BLaER1 (cell line): ENCODE data around the gene SWSAP1.
A peak's percentile ranks its signal among the peaks of the same experiment; 100 is the strongest.
"Not testable (repeated sequence)": the region's sequence is repeated elsewhere in the genome, so short reads cannot be mapped to it uniquely, and the experiment has no call there.

Source experiments
- H3K27ac ChIP-seq: shearing (Covaris generic); formaldehyde crosslinking; 2 replicates; pipeline ENCODE4 v1.8.1; 2022
- H3K27me3 ChIP-seq: shearing (Covaris generic); formaldehyde crosslinking; 2 replicates; pipeline ENCODE4 v1.8.1; 2022
- H3K36me3 ChIP-seq: shearing (Covaris generic); formaldehyde crosslinking; 2 replicates; pipeline ENCODE4 v1.8.1; 2022
- H3K4me1 ChIP-seq: shearing (Covaris generic); formaldehyde crosslinking; 2 replicates; pipeline ENCODE4 v1.8.1; 2022
- H3K4me2 ChIP-seq: shearing (Covaris generic); formaldehyde crosslinking; 2 replicates; pipeline ENCODE4 v1.8.1; 2022
- H3K4me3 ChIP-seq: shearing (Covaris generic); formaldehyde crosslinking; 2 replicates; pipeline ENCODE4 v1.8.1; 2022
- H3K9ac ChIP-seq: shearing (Covaris generic); formaldehyde crosslinking; 2 replicates; pipeline ENCODE4 v1.8.1; 2022
- H3K9me3 ChIP-seq: shearing (Covaris generic); formaldehyde crosslinking; 2 replicates; pipeline ENCODE4 v1.8.1; 2022
- H4K20me1 ChIP-seq: shearing (Covaris generic); formaldehyde crosslinking; 2 replicates; pipeline ENCODE4 v1.8.1; 2022
- Cebpa-rat ChIP-seq: shearing (Covaris generic); IDR thresholded peaks from 2 replicates; pipeline ENCODE4 v1.8.1; 2022

The SWSAP1 gene

GRCh38 chr19:11338121-11338520 lies 36.3 kb upstream of the SWSAP1 start:
- H3K9me3 ChIP-seq = peaks cover 4% of the 10 kb centered on the region; the same call in 1 of the 2 replicates
- H3K9ac ChIP-seq = no peak overlapping the region; the same call in 1 of the 2 replicates
- H3K4me3 ChIP-seq = no peak overlapping the region
- no peak for TF ChIP-seq Cebpa-rat
- H4K20me1 ChIP-seq = peaks cover 6% of the 10 kb centered on the region; the same call in 1 of the 2 replicates
- peak overlapping the region; percentile 95 for H3K4me2 ChIP-seq
- no peak overlapping the region for H3K27ac ChIP-seq
- H3K27me3 ChIP-seq = no peaks in the 10 kb centered on the region
- peaks cover 53% of the 10 kb centered on the region for H3K36me3 ChIP-seq
- peaks cover 34% of the 10 kb centered on the region for H3K4me1 ChIP-seq

DNA sequence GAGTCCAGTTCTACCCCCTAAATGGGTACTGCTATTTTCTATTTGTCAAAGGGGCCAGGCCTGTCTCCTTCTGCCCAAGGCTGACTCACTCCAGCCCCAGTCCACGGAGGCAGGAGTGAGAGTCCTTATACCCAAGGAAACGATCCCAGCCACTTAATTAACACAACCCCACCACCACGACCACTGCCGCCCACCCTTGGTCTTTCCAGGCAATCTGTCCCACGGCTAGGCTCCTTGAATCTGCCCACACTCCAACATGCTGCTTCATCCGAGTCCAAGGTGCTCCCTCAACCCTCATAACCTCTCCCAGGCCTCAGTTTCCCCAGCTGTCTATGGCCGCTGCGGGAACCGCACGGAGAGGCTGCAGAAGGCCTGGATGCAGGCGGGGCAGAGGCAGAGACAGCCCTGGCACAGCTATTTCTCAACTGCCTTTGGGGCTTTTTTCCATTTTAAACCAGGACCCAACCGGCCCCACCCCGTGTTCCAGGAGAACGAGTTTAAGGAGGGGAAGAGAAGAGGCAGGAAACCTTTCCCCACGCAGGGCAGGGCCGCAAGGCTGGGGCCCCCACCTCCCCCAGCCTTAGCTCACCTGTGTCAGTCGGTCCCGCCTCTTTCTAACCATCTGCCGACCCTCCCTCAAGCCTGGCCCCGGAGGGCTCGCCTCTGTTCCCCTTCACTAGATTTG lies 35.8 kb upstream of the SWSAP1 start:
- Histone ChIP-seq H3K9me3 (peaks cover 4% of the 10 kb centered on the region; the same call in 1 of the 2 replicates), H3K4me1 (peaks cover 34% of the 10 kb centered on the region), H3K9ac (peak overlapping the region; percentile 75), H3K27ac (peak overlapping the region; percentile 51), H4K20me1 (peaks cover 6% of the 10 kb centered on the region; the same call in 1 of the 2 replicates), H3K36me3 (peaks cover 48% of the 10 kb centered on the region), H3K4me2 (peak overlapping the region; percentile 95), H3K4me3 (peak overlapping the region; percentile 73), H3K27me3 (no peaks in the 10 kb centered on the region)
- no peak for TF ChIP-seq Cebpa-rat

GRCh38 chr19:11339254-11340098 lies 35.0 kb upstream of the SWSAP1 start, which contains the start of gene RAB3D:
RAB3D (minus strand) TSS chr19:11339657; CDS start chr19:11337399, 2,258 bp downstream.
- H3K9ac ChIP-seq = peak within 1 kb of the TSS; percentile 75
- H3K27ac ChIP-seq = peak within 1 kb of the TSS; percentile 51
- H3K4me1 ChIP-seq = peaks cover 39% of the 10 kb centered on the region

DNA sequence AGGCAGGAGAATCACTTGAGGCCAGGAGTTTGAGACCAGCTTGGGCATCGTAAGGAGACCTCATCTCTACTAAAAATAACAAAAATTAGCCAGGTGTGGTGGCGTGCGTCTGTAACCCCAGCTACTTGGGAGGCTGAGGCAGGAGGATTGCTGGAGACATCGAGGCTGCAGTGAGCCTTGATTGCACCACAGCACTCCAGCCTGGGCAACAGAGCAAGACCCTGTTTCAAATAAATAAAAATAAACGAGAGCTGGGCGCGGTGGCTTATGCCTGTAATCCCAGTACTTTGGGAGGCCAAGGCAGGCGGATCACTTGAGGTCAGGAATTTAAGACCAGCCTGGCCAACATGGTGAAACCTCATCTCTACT lies 34.4 kb upstream of the SWSAP1 start:
- not testable (repeated sequence) for H3K9me3 ChIP-seq, H3K27me3 ChIP-seq, H4K20me1 ChIP-seq
- peak overlapping the region; percentile 73 for H3K4me3 ChIP-seq
- 0 out of 2 replicates have a peak overlapping the region, but pooled peaks have one; percentile 13 for H3K27ac ChIP-seq
- peak overlapping the region; percentile 95 for H3K4me2 ChIP-seq
- peaks cover 35% of the 10 kb centered on the region for H3K36me3 ChIP-seq
- peaks cover 45% of the 10 kb centered on the region for H3K4me1 ChIP-seq
- H3K9ac ChIP-seq = peak overlapping the region; percentile 75

More at GRCh38 chr19:11339254-11340098, 35.0 kb upstream of the SWSAP1 start, which contains the start of gene RAB3D:
- Histone ChIP-seq H3K4me3 (peak within 1 kb of the TSS; percentile 73), H3K9me3 (peaks cover 4% of the 10 kb centered on the region; the same call in 1 of the 2 replicates), H4K20me1 (peaks cover 6% of the 10 kb centered on the region; the same call in 1 of the 2 replicates), H3K4me2 (peak within 1 kb of the TSS; percentile 95), H3K36me3 (peaks cover 41% of the 10 kb centered on the region), H3K27me3 (no peaks in the 10 kb centered on the region)
- TF ChIP-seq Cebpa-rat = no peak

DNA sequence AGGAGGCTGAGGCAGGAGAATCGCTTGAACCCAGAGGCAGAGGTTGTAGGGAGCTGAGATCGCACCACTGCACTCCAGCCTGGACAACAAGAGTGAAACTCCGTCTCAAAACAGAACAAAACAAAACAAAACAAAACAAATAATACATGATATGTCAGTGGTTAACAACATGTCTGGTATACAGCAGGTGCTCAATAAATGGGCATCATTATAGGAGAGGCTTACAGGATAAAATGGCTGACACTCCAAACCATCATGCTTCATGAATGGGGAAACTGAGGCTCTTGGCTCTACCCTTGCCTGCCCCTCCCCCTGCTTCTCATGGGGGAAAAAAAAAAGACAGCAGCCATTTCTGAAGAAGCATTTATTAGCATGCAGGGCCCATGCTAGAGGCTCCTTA lies 32.0 kb upstream of the SWSAP1 start:
- no peak for TF ChIP-seq Cebpa-rat
- H3K27me3 ChIP-seq = no peaks in the 10 kb centered on the region
- no peak overlapping the region for H3K27ac ChIP-seq
- no peak overlapping the region for H3K4me3 ChIP-seq
- H3K9ac ChIP-seq = no peak overlapping the region
- no peak overlapping the region for H3K4me2 ChIP-seq
- H3K4me1 ChIP-seq = peaks cover 55% of the 10 kb centered on the region
- H3K9me3 ChIP-seq = no peaks in the 10 kb centered on the region
- H3K36me3 ChIP-seq = peaks cover 15% of the 10 kb centered on the region; the same call in 1 of the 2 replicates
- H4K20me1 ChIP-seq = peaks cover 6% of the 10 kb centered on the region; the same call in 1 of the 2 replicates

DNA sequence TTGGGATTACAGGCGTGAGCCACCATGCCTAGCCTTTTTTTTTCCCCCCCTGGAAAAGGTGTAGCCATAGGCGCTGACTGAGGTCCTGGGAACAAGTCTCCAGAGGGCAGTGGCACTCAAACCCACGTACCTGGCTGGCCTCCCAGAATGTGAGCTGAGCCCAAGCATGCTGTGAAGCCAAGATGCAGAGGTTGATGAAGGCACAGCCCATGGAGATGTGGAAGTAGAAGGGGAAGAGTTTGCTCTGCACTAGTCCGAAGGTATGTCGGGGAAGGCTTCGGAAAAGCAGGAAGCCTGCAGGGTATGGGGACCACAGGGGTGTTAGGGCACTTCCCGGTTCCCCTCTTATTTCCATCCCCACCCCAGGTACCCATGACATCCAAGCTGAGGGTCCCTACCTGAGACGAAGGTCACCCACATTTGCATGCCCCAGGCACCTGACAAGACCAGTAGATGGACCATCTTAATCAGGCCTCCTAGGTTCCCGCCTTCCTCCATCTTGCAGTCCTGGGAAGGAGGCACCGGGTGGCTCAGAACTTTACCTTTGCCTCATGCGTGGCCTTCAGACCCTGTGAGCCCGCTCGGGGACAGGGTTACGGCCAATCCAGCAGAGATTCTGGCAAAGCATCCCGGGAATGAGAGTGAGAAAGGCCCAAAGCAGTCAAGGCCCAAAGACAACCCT lies 29.2 kb upstream of the SWSAP1 start:
- H3K4me2 ChIP-seq = peak overlapping the region; percentile 95
- peak overlapping the region; percentile 73 for H3K27ac ChIP-seq
- no peaks in the 10 kb centered on the region for H4K20me1 ChIP-seq
- peaks cover 11% of the 10 kb centered on the region for H3K9me3 ChIP-seq
- peaks cover 35% of the 10 kb centered on the region for H3K4me1 ChIP-seq
- no peaks in the 10 kb centered on the region for H3K27me3 ChIP-seq
- peak overlapping the region; percentile 76 for H3K4me3 ChIP-seq
- peak overlapping the region; percentile 81 for H3K9ac ChIP-seq
- TF ChIP-seq Cebpa-rat = no peak
- H3K36me3 ChIP-seq = peaks cover 15% of the 10 kb centered on the region; the same call in 1 of the 2 replicates

DNA sequence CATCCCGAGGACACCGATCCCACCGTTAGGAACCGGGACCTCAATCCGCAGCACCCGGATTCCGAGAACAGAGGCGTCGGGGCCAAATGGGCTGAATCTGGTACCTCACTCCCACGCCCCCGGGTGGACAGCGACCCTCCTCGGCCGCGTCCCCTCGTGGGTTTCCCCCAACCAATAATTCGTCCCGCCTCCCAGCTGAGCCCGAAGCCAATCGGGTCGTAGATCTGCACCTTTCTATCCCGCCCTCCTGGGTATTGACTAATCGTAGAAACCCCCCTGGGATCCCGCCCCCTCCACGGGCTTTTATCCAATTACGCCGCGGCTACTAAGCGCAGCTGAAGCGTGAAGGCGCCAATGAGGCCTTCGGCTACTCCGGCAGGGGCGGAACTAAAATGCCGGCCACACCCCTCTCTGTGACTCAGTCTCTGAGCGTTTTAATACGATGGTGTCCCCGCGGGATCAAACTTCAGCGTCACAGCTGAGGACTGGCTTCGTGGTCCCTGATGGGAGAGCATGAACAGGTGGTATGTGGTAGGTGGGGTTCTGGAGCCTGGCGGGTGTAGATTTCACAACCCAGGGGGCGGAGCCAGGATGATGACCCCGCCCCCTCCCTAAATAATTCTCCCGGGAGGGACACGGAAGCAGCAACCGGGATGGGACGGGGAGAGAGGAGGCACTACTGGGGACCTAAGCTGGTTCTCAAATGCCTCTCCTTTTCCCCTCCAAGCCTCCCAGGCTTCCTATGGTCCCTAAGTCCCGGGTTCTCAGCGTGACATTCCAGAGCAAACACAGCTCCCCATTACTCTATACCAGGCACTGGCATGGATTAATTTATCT lies 28.1 kb upstream of the SWSAP1 start, which contains the start of the genes CCDC159 and TMEM205:
TSS of gene CCDC159 (plus strand) at position 416 of the 837 bp plus-strand sequence. CDS start at position 504, 88 bp downstream.
TSS of gene TMEM205 (minus strand) at position 165 of the 837 bp plus-strand sequence. CDS start 649 bp downstream, outside the sequence.
- peaks cover 39% of the 10 kb centered on the region for H3K4me1 ChIP-seq
- peak within 1 kb of the TSS; percentile 73 for H3K27ac ChIP-seq
- TF ChIP-seq Cebpa-rat = peak; percentile 95
- H3K4me3 ChIP-seq = peak within 1 kb of the TSS; percentile 76
- H3K9me3 ChIP-seq = peaks cover 11% of the 10 kb centered on the region
- H3K36me3 ChIP-seq = peaks cover 14% of the 10 kb centered on the region; the same call in 1 of the 2 replicates
- H3K9ac ChIP-seq = peak within 1 kb of the TSS; percentile 81
- H3K27me3 ChIP-seq = no peaks in the 10 kb centered on the region
- H4K20me1 ChIP-seq = no peaks in the 10 kb centered on the region
- H3K4me2 ChIP-seq = peak within 1 kb of the TSS; percentile 95

- no peaks in the 10 kb centered on the region for H4K20me1 ChIP-seq
- H3K4me1 ChIP-seq = peaks cover 39% of the 10 kb centered on the region
- no peak overlapping the region for H3K4me3 ChIP-seq
- no peak overlapping the region for H3K9ac ChIP-seq
- H3K4me2 ChIP-seq = peak overlapping the region; percentile 95; the same call in 1 of the 2 replicates
- TF ChIP-seq Cebpa-rat = no peak
- H3K27ac ChIP-seq = no peak overlapping the region
- H3K9me3 ChIP-seq = peaks cover 11% of the 10 kb centered on the region
- peaks cover 4% of the 10 kb centered on the region; the same call in 1 of the 2 replicates for H3K36me3 ChIP-seq
- H3K27me3 ChIP-seq = no peaks in the 10 kb centered on the region
These were observed 26.9 kb upstream of the SWSAP1 start for GRCh38 chr19:11347546-11348039.
